Smooth muscle cell (in vitro differentiated cells): ENCODE measurements around the gene CXCL17. TPM values are rescaled to one million over a fixed set of nuclear protein-coding genes. Genes with fewer than 3 reads are reported as not detected.

Experiments used
- DNase-seq: peaks from one replicate; lab custom pipeline; 2025; ENCODE audit not compliant: unreplicated experiment; lab: John Stamatoyannopoulos, UW
- H2AFZ ChIP-seq: fragments of 200-600 bp; sonication (generic); 2 replicates; pipeline ENCODE4 v1.6.0; 2016; ENCODE audit warnings: antibody characterized with exemption, low read depth, mild to moderate bottlenecking
- H3F3A ChIP-seq: fragments of 200-600 bp; sonication (generic); 2 replicates; pipeline ENCODE4 v1.6.0; 2017; ENCODE audit warnings: antibody characterized with exemption, low read depth
- H3K27ac ChIP-seq: fragments of 200-600 bp; sonication (generic); 2 replicates; pipeline ENCODE4 v1.5.1; 2016; ENCODE audit warnings: low read depth, mild to moderate bottlenecking
- H3K27me3 ChIP-seq: fragments of 200-600 bp; sonication (generic); 2 replicates; pipeline ENCODE4 v1.6.1; 2016; ENCODE audit warnings: low read depth, mild to moderate bottlenecking
- H3K36me3 ChIP-seq: fragments of 200-600 bp; sonication (generic); 2 replicates; pipeline ENCODE4 v1.5.1; 2016; ENCODE audit warnings: low read depth
- H3K4me1 ChIP-seq: fragments of 200-600 bp; sonication (generic); 2 replicates; pipeline ENCODE4 v1.5.1; 2016; ENCODE audit warnings: low read depth
- H3K4me2 ChIP-seq: fragments of 200-600 bp; sonication (generic); 2 replicates; pipeline ENCODE4 v1.6.0; 2016; ENCODE audit warnings: mild to moderate bottlenecking
- H3K4me3 ChIP-seq: fragments of 200-600 bp; sonication (generic); 2 replicates; pipeline ENCODE4 v1.5.1; 2016; ENCODE audit warnings: mild to moderate bottlenecking
- H3K79me2 ChIP-seq: fragments of 200-600 bp; sonication (generic); 2 replicates; pipeline ENCODE4 v1.6.0; 2016; ENCODE audit warnings: low read depth, mild to moderate bottlenecking
- H3K9ac ChIP-seq: fragments of 200-600 bp; sonication (generic); 2 replicates; pipeline ENCODE4 v1.6.0; 2016; ENCODE audit warnings: low read depth
- H3K9me3 ChIP-seq: fragments of 200-600 bp; sonication (generic); replicated peaks from 2 replicates; pipeline ENCODE4 v1.5.1; 2016; ENCODE audit warnings: low read depth
- H4K20me1 ChIP-seq: fragments of 200-600 bp; sonication (generic); 2 replicates; pipeline ENCODE4 v1.6.0; 2016; ENCODE audit warnings: low read depth
- CTCF ChIP-seq: fragments of 200-600 bp; sonication (generic); IDR thresholded peaks from 2 replicates; pipeline ENCODE4 v1.5.1; 2017; ENCODE audit warnings: borderline replicate concordance, mild to moderate bottlenecking, antibody characterized with exemption; ENCODE audit not compliant: insufficient read depth, poor library complexity, severe bottlenecking
- WGBS: methylation state at CpG from one replicate; pipeline ENCODE4 v1.1.7; 2016; ENCODE audit warnings: low lambda C conversion rate; 5-methylcytosine and 5-hydroxymethylcytosine counted together
- polyA plus RNA-seq: library from polyadenylated mRNA; unstranded; fragments of >200 nt; fragmentation: Nextera tagmentation; extraction: Ambion mirVana; gene quantifications from 2 replicates; pipeline ENCODE4 v1.2.1, GENCODE V29; 2016
- total RNA-seq: library from RNA; depleted of rRNA; stranded (reverse); fragments of >200 nt; gene quantifications from 2 replicates; pipeline ENCODE4 v1.2.3, GENCODE V29; 2014

The CXCL17 gene
- total and polyA plus RNA-seq, 2 experiments from 2014 or later, result not detected

GRCh38 chr19:42420055-42420544, 22.6 kb downstream of the CXCL17 start:
- Histone ChIP-seq H3K4me2 (no peak overlapping the region), H3K79me2 (no peaks in the 10 kb centered on the region), H3K27ac (no peak overlapping the region), H2AFZ (no peak overlapping the region), H3K9me3 (no peaks in the 10 kb centered on the region), H3K4me1 (peaks cover 10% of the 10 kb centered on the region), H3K4me3 (no peak overlapping the region), H4K20me1 (no peaks in the 10 kb centered on the region), H3K36me3 (no peaks in the 10 kb centered on the region), H3F3A (no peaks in the 10 kb centered on the region), H3K9ac (no peak overlapping the region), H3K27me3 (no peaks in the 10 kb centered on the region)
- TF ChIP-seq CTCF, result peak; percentile 60
- 43% methylated on average over 10 of the region's 10 CpGs for WGBS
- DNase-seq, result no peak

GRCh38 chr19:42419309-42419708, 23.4 kb downstream of the CXCL17 start:
- Histone ChIP-seq H4K20me1 (no peaks in the 10 kb centered on the region), H2AFZ (no peak overlapping the region), H3K4me2 (no peak overlapping the region), H3K9ac (no peak overlapping the region), H3K4me3 (no peak overlapping the region), H3K4me1 (peaks cover 10% of the 10 kb centered on the region), H3K27ac (no peak overlapping the region), H3F3A (no peaks in the 10 kb centered on the region), H3K36me3 (no peaks in the 10 kb centered on the region), H3K79me2 (no peaks in the 10 kb centered on the region), H3K9me3 (no peaks in the 10 kb centered on the region), H3K27me3 (no peaks in the 10 kb centered on the region)
- no peak for DNase-seq
- WGBS, result 87% methylated on average over 5 of the region's 6 CpGs
- TF ChIP-seq CTCF, result no peak

DNA sequence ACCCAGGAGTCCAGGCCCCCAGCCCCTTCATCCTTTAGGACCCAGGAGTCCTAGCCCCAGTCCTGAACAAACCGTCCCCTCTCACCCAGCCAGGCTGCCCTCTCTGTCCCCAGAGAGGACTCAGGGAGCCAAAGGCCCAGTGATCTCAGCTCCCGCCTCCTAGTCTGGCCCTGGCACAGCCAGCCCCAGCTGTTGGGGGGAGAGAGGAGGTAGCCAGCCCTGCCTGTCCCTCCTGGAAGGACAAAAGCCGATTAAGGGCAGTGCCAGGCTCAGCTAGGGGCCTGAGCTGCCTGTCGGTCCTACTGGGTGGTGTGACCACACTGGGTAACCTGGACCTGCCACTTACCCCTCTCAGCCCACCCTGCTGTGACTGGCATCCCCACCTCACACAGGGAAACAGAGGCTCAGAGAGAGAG, 30.1 kb downstream of the CXCL17 start:
- Histone ChIP-seq H3K9ac (no peak overlapping the region), H3K27ac (no peak overlapping the region), H2AFZ (no peak overlapping the region)

More for the DNA sequence above, 30.1 kb downstream of the CXCL17 start:
- H3K4me2 ChIP-seq, result no peak overlapping the region
- WGBS, result 90% methylated on average over 4 of the region's 4 CpGs
- H3K4me1 ChIP-seq, result no peaks in the 10 kb centered on the region
- H3K79me2 ChIP-seq, result no peaks in the 10 kb centered on the region
- TF ChIP-seq CTCF, result no peak
- H3F3A ChIP-seq, result no peaks in the 10 kb centered on the region
- H4K20me1 ChIP-seq, result no peaks in the 10 kb centered on the region
- H3K36me3 ChIP-seq, result no peaks in the 10 kb centered on the region
- no peaks in the 10 kb centered on the region for H3K27me3 ChIP-seq
- no peaks in the 10 kb centered on the region for H3K9me3 ChIP-seq
- no peak overlapping the region for H3K4me3 ChIP-seq
- no peak for DNase-seq
